ENCODE data around the gene SPSB4. TPM values are rescaled to one million over a fixed set of nuclear protein-coding genes. Genes with fewer than 3 reads are reported as not detected.

The SPSB4 gene
- total RNA-seq, 1 donor = 0.27 TPM

GRCh38 chr3:141193066-141193830, 142.1 kb downstream of the SPSB4 start:
- DNase-seq (ENCODE audit: low read depth in 2 of 3, low spot score in 2 of 3) = no peak

Other genes with a start within 250 kb of the SPSB4 start
- 113 TPM for gene SLC25A36, start 109.5 kb upstream of the SPSB4 start, total RNA-seq
- 3.0 TPM for gene PXYLP1, start 180.5 kb downstream of the SPSB4 start, total RNA-seq

Measured in hematopoietic multipotent progenitor cell (in vitro differentiated cells).